Mononuclear cell (primary cell): ENCODE data around the gene CPE. TPM values are rescaled to one million over a fixed set of nuclear protein-coding genes. Genes with fewer than 3 reads are reported as not detected.

Source experiments
- total RNA-seq: library from RNA; depleted of rRNA; stranded (reverse); fragments of >200 nt; gene quantifications from one replicate; pipeline ENCODE4 v1.2.3, GENCODE V29; 2012

The CPE gene
- total RNA-seq, 1 donor, result 0.10 TPM

Other genes with a start within 250 kb of the CPE start
- 42.2 TPM for gene KLHL2, start 171.4 kb upstream of the CPE start, total RNA-seq
- gene MSMO1, start 51.3 kb upstream of the CPE start, total RNA-seq, result 23.5 TPM